ENCODE measurements around the gene TDRD7.

TDRD7 gene

DNA sequence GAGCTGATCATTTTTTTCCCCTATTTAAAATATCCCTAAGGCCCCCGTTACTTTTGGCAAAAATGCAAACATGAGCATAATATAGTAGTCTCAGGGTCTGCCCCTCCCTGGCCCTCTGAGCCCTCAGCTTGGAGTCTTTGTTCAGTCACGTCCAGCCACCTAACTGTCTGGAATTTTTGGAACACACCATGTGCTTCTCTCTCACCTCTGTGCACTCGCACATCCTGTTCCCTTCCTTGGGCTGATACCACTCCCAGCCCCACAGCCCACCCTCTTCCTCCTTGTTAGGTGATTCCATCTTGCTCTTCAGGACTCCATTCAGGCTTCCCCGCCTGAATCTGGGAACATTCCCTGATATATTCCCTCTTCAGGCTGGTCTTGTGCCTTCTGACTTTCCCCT lies 16.0 kb downstream of the TDRD7 start:
- TF ChIP-seq GATA3 (IDR thresholded peaks at IDR 0.05; ENCODE audit: low read depth, low read length), result no peak
- no peak for TF ChIP-seq GATA2 (IDR thresholded peaks at IDR 0.05; ENCODE audit: low read depth, low read length)

DNA sequence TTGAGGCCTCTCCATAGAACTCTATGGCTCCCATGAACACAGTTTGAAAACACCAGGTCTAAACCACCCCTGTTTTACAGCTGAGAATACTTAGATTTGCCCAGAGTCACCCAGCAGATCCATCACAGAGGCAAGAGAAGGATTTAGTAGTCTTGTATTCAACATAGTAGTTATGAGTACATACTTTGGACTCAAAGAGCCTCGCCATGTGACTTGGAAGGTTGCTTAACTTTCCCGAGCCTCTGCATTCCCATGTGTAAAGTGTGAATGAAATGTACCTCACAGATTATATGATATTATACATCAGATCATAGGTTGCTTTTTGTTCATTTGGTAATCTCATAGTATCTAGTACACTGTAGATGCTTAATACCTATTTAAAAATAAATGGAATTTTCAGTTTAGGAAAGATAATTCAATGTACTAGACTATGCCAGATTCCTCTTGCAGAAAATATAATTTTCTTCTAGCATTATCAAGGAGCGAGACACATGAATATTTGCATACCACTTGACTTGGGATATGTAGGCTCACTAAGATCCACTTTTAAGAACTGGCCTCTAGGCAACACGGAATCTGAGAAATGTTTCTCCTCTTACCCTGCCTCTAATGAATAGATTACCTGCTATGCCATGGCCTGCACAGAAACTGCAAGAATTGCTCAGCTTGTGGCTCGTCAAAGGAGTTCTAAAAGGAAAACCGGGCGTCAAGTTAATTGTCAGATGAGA lies 18.6 kb downstream of the TDRD7 start:
- no peak for TF ChIP-seq GATA2 (IDR thresholded peaks at IDR 0.05; ENCODE audit: low read depth, low read length)
- no peak for TF ChIP-seq GATA3 (IDR thresholded peaks at IDR 0.05; ENCODE audit: low read depth, low read length)

DNA sequence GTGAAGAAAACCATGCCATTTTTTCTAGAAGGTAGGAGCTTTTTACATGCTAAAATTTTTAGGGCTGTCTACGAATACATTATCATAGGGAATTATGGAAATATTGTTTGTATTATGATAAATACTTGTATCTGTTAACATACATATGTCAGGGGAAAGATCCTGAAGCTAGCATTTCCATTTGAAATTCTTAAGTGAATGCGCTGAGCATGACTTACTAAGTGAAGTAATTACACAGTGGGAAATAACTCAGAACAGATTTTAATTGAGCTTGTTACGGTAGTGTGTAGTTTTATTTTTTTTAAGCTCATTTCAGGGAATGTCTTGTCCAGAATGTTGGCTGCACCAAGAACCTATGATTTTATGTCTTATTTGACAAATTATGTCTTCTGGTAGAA lies 19.1 kb downstream of the TDRD7 start:
- TF ChIP-seq GATA3 (IDR thresholded peaks at IDR 0.05; ENCODE audit: low read depth, low read length), result no peak

DNA sequence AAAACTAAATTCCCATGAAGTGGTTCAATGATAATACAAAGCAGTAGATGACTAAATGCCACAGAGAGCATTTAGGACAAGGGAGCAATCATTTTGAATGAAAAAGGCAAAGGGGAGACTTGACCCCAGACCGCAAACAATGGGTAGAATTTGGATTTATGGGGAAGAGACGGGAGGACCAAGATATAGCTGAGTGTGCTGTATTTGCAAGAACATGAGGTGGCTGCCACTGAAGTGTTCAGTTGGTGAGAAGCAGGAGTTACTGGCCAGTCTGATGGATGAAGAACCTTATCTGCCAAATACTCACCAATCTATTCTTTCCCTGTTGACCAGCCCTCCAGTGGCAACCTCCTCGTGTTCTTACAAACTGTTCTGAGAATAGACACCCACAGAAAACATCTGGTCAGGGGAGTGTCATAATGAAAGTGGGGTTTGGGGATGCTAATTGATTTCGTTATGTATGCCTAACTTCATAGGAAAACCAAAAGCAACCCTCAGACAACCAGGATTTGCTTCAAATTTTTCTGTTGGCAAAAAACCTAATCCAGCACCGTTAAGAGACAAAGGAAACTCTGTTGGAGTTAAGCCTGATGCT lies 19.8 kb downstream of the TDRD7 start:
- TF ChIP-seq GATA2 (IDR thresholded peaks at IDR 0.05; ENCODE audit: low read depth, low read length), result no peak
- no peak for TF ChIP-seq GATA3 (IDR thresholded peaks at IDR 0.05; ENCODE audit: low read depth, low read length)

DNA sequence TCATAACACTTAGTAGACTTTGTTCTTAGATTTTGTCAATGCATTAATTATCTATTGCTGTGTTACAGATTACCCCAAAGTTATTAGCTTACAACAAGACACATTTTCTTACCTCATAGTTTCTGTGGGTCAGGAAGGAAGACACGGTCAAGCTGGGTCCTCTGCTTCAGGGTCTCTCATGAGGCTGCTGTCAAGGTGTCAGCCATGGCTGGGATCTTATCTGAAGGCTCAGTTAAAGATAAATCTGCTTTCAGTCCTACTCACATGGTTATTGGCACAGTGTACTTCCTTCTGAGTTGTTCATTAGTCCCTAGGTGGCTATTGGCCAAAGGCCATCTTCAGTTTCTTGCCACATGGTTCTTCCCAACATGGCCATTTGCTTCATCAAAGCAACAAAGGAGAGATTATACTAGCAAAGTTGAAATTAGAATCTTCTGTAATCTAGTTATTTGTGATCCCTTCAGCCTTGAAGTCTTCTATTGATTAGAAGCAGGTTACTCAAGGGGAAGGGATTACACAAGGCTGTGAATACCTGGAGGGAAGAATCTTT lies 25.2 kb downstream of the TDRD7 start:
- no peak for TF ChIP-seq GATA3 (IDR thresholded peaks at IDR 0.05; ENCODE audit: low read depth, low read length)
- TF ChIP-seq GATA2 (IDR thresholded peaks at IDR 0.05; ENCODE audit: low read depth, low read length), result no peak

DNA sequence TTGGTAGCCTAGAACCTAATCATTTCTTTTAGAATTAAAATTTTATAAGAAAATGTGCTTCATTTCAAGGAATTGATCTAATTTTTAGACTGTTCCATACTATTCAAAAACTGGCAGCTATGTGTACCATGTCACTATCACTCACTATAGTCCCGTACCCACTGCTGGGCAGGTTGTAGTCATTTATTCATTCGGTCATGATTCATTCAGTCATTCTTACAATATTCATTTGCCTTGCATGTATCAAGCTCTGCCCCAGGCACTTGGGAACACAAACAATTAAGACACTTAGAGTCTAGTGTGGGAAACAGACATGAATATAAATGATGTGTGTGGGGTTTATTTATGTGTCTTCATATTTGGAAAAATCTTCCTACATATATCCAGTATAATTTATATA lies 26.4 kb downstream of the TDRD7 start:
- TF ChIP-seq GATA3 (IDR thresholded peaks at IDR 0.05; ENCODE audit: low read depth, low read length) (no peak), GATA2 (IDR thresholded peaks at IDR 0.05; ENCODE audit: low read depth, low read length) (no peak)

DNA sequence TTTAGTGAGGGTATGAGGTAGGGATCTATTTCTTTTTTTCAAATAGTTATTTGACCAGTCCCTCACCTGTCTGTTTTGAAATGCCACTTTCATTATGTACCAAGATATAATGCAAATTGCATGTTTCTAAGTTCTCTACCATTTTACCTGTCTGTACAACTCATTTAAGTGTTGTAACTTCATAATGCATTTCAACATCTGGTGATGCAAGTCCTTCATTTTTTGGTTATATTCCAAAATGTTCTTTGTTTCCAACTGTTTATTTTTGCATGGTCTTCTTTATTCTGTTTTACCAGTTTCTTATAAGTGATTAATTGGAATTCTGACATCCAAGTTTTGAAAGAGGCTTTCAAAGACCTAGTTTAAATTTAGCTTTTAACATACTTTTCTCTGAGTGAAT lies 26.8 kb downstream of the TDRD7 start:
- TF ChIP-seq GATA3 (IDR thresholded peaks at IDR 0.05; ENCODE audit: low read depth, low read length), result no peak
- TF ChIP-seq GATA2 (IDR thresholded peaks at IDR 0.05; ENCODE audit: low read depth, low read length), result no peak

DNA sequence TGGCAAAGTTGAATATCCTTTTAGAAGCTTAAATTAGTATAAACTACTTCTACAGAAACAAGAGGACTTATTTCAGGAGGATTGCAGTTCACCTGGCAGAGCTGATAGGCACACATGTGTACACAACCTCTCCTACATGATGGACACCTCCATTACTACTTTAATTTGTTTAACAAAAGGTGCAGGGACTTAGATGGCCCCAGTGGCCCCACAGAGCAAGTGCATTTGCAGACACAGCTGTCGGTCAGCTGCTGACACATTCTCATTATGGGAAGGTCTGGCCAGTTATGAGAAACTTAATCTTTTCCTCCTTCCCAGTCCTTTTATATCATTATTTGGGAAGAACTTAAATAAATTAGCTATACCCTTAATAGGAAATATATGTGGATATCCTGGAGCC lies 28.3 kb downstream of the TDRD7 start:
- TF ChIP-seq GATA2 (IDR thresholded peaks at IDR 0.05; ENCODE audit: low read depth, low read length) (no peak), GATA3 (IDR thresholded peaks at IDR 0.05; ENCODE audit: low read depth, low read length) (no peak)

DNA sequence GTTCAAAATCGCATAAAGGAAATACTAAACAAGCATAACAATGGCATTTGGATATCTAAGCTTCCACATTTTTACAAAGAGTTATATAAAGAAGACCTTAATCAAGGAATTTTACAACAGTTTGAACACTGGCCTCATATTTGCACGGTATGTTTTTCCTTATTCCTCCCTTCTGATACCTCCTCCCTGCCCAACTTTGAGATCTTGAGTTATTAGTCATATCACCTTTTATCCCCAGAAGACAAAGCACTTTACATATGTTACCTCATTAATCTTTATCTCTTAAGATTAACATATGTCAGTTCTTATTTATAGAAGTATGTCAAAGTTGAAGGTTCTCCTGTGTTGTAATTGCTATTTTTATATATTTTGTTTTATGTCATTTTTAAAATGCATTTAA lies 29.8 kb downstream of the TDRD7 start:
- no peak for TF ChIP-seq GATA3 (IDR thresholded peaks at IDR 0.05; ENCODE audit: low read depth, low read length)

DNA sequence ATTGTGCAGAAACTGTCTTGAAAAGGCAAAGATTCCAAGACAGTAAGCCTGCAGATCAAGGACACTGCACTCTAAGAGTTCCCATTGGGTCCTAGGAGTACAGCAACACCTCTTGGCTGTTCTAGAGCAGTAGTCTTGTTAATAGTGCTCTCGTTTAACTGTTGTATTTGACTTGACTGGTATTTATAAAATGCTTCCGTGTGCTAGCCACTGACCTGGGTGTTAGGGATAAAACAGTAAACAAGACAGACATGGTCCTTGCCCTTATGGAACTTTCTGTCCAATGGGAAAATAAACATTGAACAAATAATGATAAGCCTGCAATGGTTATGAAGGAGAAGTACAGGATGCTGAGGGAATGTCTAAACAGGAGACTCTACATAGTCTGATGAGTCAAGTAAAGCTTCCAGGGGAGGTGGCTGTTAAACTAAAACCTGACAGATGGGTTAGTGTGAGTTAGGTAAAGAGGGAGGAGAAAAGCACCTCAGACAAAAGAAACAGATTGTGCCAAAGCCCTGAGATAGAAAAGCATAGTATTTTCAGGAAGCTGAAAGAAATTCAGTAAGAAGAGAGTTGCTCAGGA lies 33.3 kb downstream of the TDRD7 start:
- TF ChIP-seq GATA3 (IDR thresholded peaks at IDR 0.05; ENCODE audit: low read depth, low read length) (no peak), GATA2 (IDR thresholded peaks at IDR 0.05; ENCODE audit: low read depth, low read length) (no peak)

DNA sequence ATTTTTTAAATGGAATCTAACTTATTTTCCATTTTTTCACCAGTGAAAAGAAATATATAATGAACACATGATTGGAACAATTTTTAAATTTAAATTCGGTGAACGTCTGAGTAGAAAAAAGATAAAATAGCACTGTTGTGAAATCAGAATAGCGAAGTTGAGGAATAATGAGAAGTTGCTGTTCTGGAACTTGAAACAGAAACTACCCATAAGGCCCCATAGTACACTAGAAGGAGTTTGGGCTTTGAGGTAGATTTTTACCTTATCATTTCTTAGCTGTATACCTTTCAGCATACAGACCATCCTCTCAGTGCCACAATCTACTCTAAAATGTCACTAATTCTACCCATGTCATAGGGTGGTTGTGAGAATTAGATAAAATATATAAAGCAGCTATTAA lies 35.1 kb downstream of the TDRD7 start:
- no peak for TF ChIP-seq GATA2 (IDR thresholded peaks at IDR 0.05; ENCODE audit: low read depth, low read length)
- no peak for TF ChIP-seq GATA3 (IDR thresholded peaks at IDR 0.05; ENCODE audit: low read depth, low read length)

DNA sequence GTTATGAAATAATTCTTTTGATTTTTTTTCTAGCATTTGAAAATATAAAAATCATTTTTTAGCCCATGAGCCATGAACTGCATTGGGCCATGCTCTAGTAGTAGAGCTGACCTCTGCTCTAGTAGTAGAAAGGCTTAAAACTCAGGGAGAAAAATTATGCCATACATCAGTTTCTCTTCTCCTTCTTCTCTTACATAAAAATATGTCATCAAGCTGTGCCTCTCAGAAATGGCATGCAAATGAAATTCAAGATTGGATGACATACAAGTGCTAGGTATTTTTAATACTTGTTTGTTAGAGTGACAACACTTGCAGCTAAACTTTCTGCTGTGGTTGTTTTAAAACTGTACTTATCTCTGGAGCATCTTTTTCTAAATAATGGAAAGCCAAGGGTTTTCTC lies 47.4 kb downstream of the TDRD7 start:
- TF ChIP-seq GATA3 (IDR thresholded peaks at IDR 0.05; ENCODE audit: low read depth, low read length) (no peak), GATA2 (IDR thresholded peaks at IDR 0.05; ENCODE audit: low read depth, low read length) (no peak)

DNA sequence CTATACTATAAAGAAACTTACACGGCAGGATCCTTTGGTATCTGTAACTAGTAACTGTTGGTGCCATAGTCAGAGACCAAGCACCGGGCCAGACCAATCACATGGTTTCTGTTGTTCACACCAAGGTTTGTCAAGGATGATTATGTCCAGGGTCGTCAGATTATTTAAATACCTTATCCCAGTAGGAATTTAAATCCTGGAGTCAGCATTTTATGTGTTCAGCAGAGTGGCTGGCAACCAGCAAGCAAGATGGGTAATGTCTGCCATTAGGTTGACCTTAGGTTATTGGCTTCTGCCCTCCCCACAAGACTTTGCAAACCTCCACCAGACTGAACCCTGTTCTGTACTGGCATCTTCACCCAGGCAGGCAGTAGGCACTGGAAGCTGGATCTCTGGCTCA lies 50.3 kb downstream of the TDRD7 start:
- TF ChIP-seq GATA3 (IDR thresholded peaks at IDR 0.05; ENCODE audit: low read depth, low read length), result no peak
- TF ChIP-seq GATA2 (IDR thresholded peaks at IDR 0.05; ENCODE audit: low read depth, low read length), result no peak

DNA sequence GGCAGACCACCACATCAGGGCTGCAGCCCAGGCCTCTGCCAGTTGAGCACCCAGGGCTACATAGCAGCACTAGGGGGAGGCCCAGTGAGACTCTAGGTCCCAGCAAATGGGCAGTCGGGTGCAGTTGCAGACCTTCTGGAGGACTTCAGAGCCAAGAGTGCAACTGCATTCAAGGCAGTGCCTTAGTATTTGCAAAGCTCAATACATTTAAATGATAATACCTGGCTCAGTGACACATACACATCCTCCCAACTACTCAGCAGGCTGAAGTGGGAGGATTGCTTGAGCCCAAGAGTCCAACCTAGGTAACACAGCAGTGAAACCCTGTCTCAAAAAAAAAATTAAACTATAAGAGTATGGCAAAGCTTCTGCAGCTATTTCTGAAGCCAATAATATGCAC lies 51.0 kb downstream of the TDRD7 start:
- TF ChIP-seq GATA3 (IDR thresholded peaks at IDR 0.05; ENCODE audit: low read depth, low read length) (no peak), GATA2 (IDR thresholded peaks at IDR 0.05; ENCODE audit: low read depth, low read length) (no peak)

Measured in SH-SY5Y (cell line).